SH-SY5Y (cell line): Measurements from ENCODE around the gene RPUSD4.

Source experiments
- GATA2 ChIP-seq: IDR thresholded peaks from 2 replicates; pipeline ENCODE4 v1.6.1; 2011; ENCODE audit warnings: mild to moderate bottlenecking, low read depth, low read length
- GATA3 ChIP-seq: IDR thresholded peaks from 2 replicates; pipeline ENCODE4 v1.6.1; 2011; ENCODE audit warnings: low read depth, mild to moderate bottlenecking, low read length, moderate library complexity

- no peak for TF ChIP-seq GATA3
- no peak for TF ChIP-seq GATA2
These were observed 6.0 kb upstream of the RPUSD4 start for GRCh38 chr11:126217491-126217890.
